HEK293 (cell line): ENCODE measurements around the gene RNASET2.

Experiments
- PRDM1 ChIP-seq: fragments of 450-650 bp; formaldehyde crosslinking; IDR thresholded peaks from 2 replicates; pipeline ENCODE4; 2016; ENCODE audit warnings: missing biosample characterization, missing genetic modification characterization
- PRDM6 ChIP-seq: fragments of 450-650 bp; formaldehyde crosslinking; IDR thresholded peaks from 2 replicates; pipeline ENCODE4 v1.5.1; 2017; ENCODE audit warnings: missing biosample characterization, missing genetic modification characterization
- SP2 ChIP-seq: fragments of 450-650 bp; formaldehyde crosslinking; IDR thresholded peaks from 2 replicates; pipeline ENCODE4 v1.5.1; 2016; ENCODE audit warnings: missing biosample characterization, missing genetic modification characterization
- TSHZ1 ChIP-seq: fragments of 450-650 bp; formaldehyde crosslinking; IDR thresholded peaks from 2 replicates; pipeline ENCODE4 v1.5.1; 2016; ENCODE audit warnings: missing biosample characterization, missing genetic modification characterization, borderline replicate concordance
- ZBTB11 ChIP-seq: fragments of 450-650 bp; formaldehyde crosslinking; conservative IDR thresholded peaks from 2 replicates; pipeline ENCODE4 v1.5.1; 2016; ENCODE audit warnings: low read depth, missing biosample characterization, missing genetic modification characterization
- ZBTB17 ChIP-seq: fragments of 450-650 bp; formaldehyde crosslinking; IDR thresholded peaks from 2 replicates; pipeline ENCODE4 v1.5.1; 2016; ENCODE audit warnings: missing biosample characterization, missing genetic modification characterization
- ZBTB20 ChIP-seq: fragments of 450-650 bp; formaldehyde crosslinking; IDR thresholded peaks from 2 replicates; pipeline ENCODE4 v1.5.1; 2016; ENCODE audit warnings: missing biosample characterization, missing genetic modification characterization
- ZBTB6 ChIP-seq: fragments of 450-650 bp; formaldehyde crosslinking; IDR thresholded peaks from 2 replicates; pipeline ENCODE4 v1.5.1; 2017; ENCODE audit warnings: missing biosample characterization, missing genetic modification characterization
- ZBTB7A ChIP-seq: fragments of 450-650 bp; formaldehyde crosslinking; IDR thresholded peaks from 2 replicates; pipeline ENCODE4 v1.5.1; 2016; ENCODE audit warnings: low read depth, missing biosample characterization, missing genetic modification characterization
- ZFP3 ChIP-seq: fragments of 450-650 bp; formaldehyde crosslinking; IDR thresholded peaks from 2 replicates; pipeline ENCODE4 v1.5.1; 2016; ENCODE audit warnings: low read depth, missing biosample characterization, missing genetic modification characterization
- ZNF138 ChIP-seq: fragments of 450-650 bp; formaldehyde crosslinking; IDR thresholded peaks from 2 replicates; pipeline ENCODE4 v1.5.1; 2016; ENCODE audit warnings: missing biosample characterization, missing genetic modification characterization, borderline replicate concordance
- ZNF146 ChIP-seq: fragments of 450-650 bp; formaldehyde crosslinking; IDR thresholded peaks from 2 replicates; pipeline ENCODE4 v1.5.1; 2016; ENCODE audit warnings: missing biosample characterization, missing genetic modification characterization
- ZNF169 ChIP-seq: fragments of 450-650 bp; formaldehyde crosslinking; IDR thresholded peaks from 2 replicates; pipeline ENCODE4 v1.5.1; 2016; ENCODE audit warnings: missing biosample characterization, missing genetic modification characterization
- ZNF175 ChIP-seq: fragments of 450-650 bp; formaldehyde crosslinking; IDR thresholded peaks from 2 replicates; pipeline ENCODE4 v1.5.1; 2016; ENCODE audit warnings: missing biosample characterization, missing genetic modification characterization
- ZNF292 ChIP-seq: fragments of 450-650 bp; formaldehyde crosslinking; IDR thresholded peaks from 2 replicates; pipeline ENCODE4 v1.5.1; 2016; ENCODE audit warnings: low read depth, missing biosample characterization, missing genetic modification characterization, borderline replicate concordance
- ZNF302 ChIP-seq: fragments of 450-650 bp; formaldehyde crosslinking; IDR thresholded peaks from 2 replicates; pipeline ENCODE4 v1.5.1; 2016; ENCODE audit warnings: missing biosample characterization, missing genetic modification characterization, low read depth
- ZNF354C ChIP-seq: fragments of 450-650 bp; formaldehyde crosslinking; IDR thresholded peaks from 2 replicates; pipeline ENCODE4 v1.5.1; 2016; ENCODE audit warnings: missing biosample characterization, missing genetic modification characterization, low read depth, borderline replicate concordance
- ZNF423 ChIP-seq: fragments of 450-650 bp; formaldehyde crosslinking; IDR thresholded peaks from 2 replicates; pipeline ENCODE4 v1.5.1; 2016; ENCODE audit warnings: missing biosample characterization, missing genetic modification characterization
- ZNF449 ChIP-seq: fragments of 450-650 bp; formaldehyde crosslinking; IDR thresholded peaks from 2 replicates; pipeline ENCODE4 v1.5.1; 2017; ENCODE audit warnings: missing biosample characterization, mild to moderate bottlenecking, missing genetic modification characterization, moderate library complexity
- ZNF501 ChIP-seq: fragments of 450-650 bp; formaldehyde crosslinking; IDR thresholded peaks from 2 replicates; pipeline ENCODE4 v1.5.1; 2016; ENCODE audit warnings: missing biosample characterization, missing genetic modification characterization
- ZNF514 ChIP-seq: fragments of 450-650 bp; formaldehyde crosslinking; IDR thresholded peaks from 2 replicates; pipeline ENCODE4 v1.5.1; 2016; ENCODE audit warnings: missing biosample characterization, missing genetic modification characterization
- ZNF585B ChIP-seq: fragments of 450-650 bp; formaldehyde crosslinking; IDR thresholded peaks from 2 replicates; pipeline ENCODE4 v1.5.1; 2016; ENCODE audit warnings: missing biosample characterization, missing genetic modification characterization
- ZNF621 ChIP-seq: fragments of 450-650 bp; formaldehyde crosslinking; IDR thresholded peaks from 2 replicates; pipeline ENCODE4 v1.5.1; 2017; ENCODE audit warnings: missing biosample characterization, missing genetic modification characterization
- ZNF645 ChIP-seq: fragments of 450-650 bp; formaldehyde crosslinking; IDR thresholded peaks from 2 replicates; pipeline ENCODE4; 2016; ENCODE audit warnings: missing biosample characterization, missing genetic modification characterization
- ZNF747 ChIP-seq: fragments of 450-650 bp; formaldehyde crosslinking; IDR thresholded peaks from 2 replicates; pipeline ENCODE4 v1.5.1; 2016; ENCODE audit warnings: missing biosample characterization, missing genetic modification characterization
- ZNF785 ChIP-seq: fragments of 450-650 bp; formaldehyde crosslinking; IDR thresholded peaks from 2 replicates; pipeline ENCODE4 v1.5.1; 2016; ENCODE audit warnings: missing biosample characterization, missing genetic modification characterization
- ZSCAN30 ChIP-seq: fragments of 450-650 bp; IDR thresholded peaks from 2 replicates; pipeline ENCODE4 v1.5.1; 2018; ENCODE audit warnings: missing biosample characterization, mild to moderate bottlenecking, missing genetic modification characterization, moderate library complexity

Gene RNASET2

GRCh38 chr6:166957087-166957804 lies 896 bp upstream of the RNASET2 start (continued):
- TF ChIP-seq ZNF449 (no peak), PRDM1 (tag by site-specific recombination) (no peak), ZNF785 (no peak), SP2 (tag by site-specific recombination) (peak; percentile 53), ZNF514 (tag by site-specific recombination) (no peak), ZBTB7A (no peak), ZNF423 (no peak), ZNF292 (tag by site-specific recombination) (no peak), ZNF138 (tag by site-specific recombination) (no peak), ZNF302 (no peak), ZNF146 (tag by site-specific recombination) (no peak), ZBTB20 (tag by site-specific recombination) (peak; percentile 84), ZNF747 (no peak), ZBTB11 (tag by site-specific recombination) (0 out of 2 replicates have a peak, but pooled peaks have one; percentile 11), PRDM6 (tag by site-specific recombination) (no peak), ZNF621 (tag by site-specific recombination) (no peak), ZNF645 (no peak), TSHZ1 (no peak), ZNF585B (no peak), ZSCAN30 (tag by site-specific recombination) (no peak), ZNF169 (tag by site-specific recombination) (no peak), ZBTB6 (tag by site-specific recombination) (no peak), ZNF354C (tag by site-specific recombination) (no peak), ZBTB17 (tag by site-specific recombination) (no peak), ZFP3 (tag by site-specific recombination) (no peak), ZNF175 (tag by site-specific recombination) (no peak), ZNF501 (tag by site-specific recombination) (no peak)
